Skeletal muscle satellite cell (primary cell): ENCODE results near the gene ATP6V0C. TPM values are rescaled to one million over a fixed set of nuclear protein-coding genes. Genes with fewer than 3 reads are reported as not detected.
A peak's percentile ranks its signal among the peaks of the same experiment; 100 is the strongest.

Source experiments
- H3K27me3 ChIP-seq: 2 replicates; pipeline ENCODE4 v1.7.0; 2013; ENCODE audit warnings: low read length; ENCODE audit not compliant: control insufficient read depth, insufficient read depth
- H3K36me3 ChIP-seq: 2 replicates; pipeline ENCODE4 v1.7.0; 2013; ENCODE audit warnings: mild to moderate bottlenecking, control low read depth, low read length; ENCODE audit not compliant: insufficient read depth
- H3K4me1 ChIP-seq: 2 replicates; pipeline ENCODE4 v1.7.0; 2013; ENCODE audit warnings: low read length; ENCODE audit not compliant: control insufficient read depth, insufficient read depth
- H3K4me2 ChIP-seq: 2 replicates; pipeline ENCODE4 v1.7.0; 2013; ENCODE audit warnings: mild to moderate bottlenecking, low read length
- H3K4me3 ChIP-seq: 2 replicates; pipeline ENCODE4 v1.7.0; 2013; ENCODE audit warnings: low read length
- H3K9ac ChIP-seq: 2 replicates; pipeline ENCODE4 v1.7.0; 2013; ENCODE audit warnings: mild to moderate bottlenecking, low read depth, low read length, moderate library complexity
- H3K9me3 ChIP-seq: replicated peaks from 2 replicates; pipeline ENCODE4 v1.7.0; 2013; ENCODE audit warnings: mild to moderate bottlenecking, control low read depth, low read length
- total RNA-seq: library from RNA; depleted of rRNA; stranded (reverse); fragments of >200 nt; gene quantifications from 2 replicates; pipeline ENCODE4 v1.2.3, GENCODE V29; 2012; rRNA removed

The ATP6V0C gene
- total RNA-seq: 32.4 and 40.8 TPM in 2 replicates

GRCh38 chr16:2513405-2514332 is at the start of gene ATP6V0C:
Gene ATP6V0C (plus strand): TSS chr16:2513952. CDS start chr16:2514104, 152 bp downstream.
- peaks cover 4% of the 10 kb centered on the region for H3K36me3 ChIP-seq
- peak within 1 kb of the TSS; percentile 93 for H3K9ac ChIP-seq
- H3K4me1 ChIP-seq: peaks cover 48% of the 10 kb centered on the region
- H3K4me2 ChIP-seq: peak within 1 kb of the TSS; percentile 99
- no peaks in the 10 kb centered on the region for H3K9me3 ChIP-seq
- H3K4me3 ChIP-seq: peak within 1 kb of the TSS; percentile 90
- no peaks in the 10 kb centered on the region for H3K27me3 ChIP-seq

- H3K4me2 ChIP-seq: no peak overlapping the region
- H3K4me3 ChIP-seq: no peak overlapping the region
- no peak overlapping the region for H3K9ac ChIP-seq
- H3K27me3 ChIP-seq: no peaks in the 10 kb centered on the region
- H3K36me3 ChIP-seq: no peaks in the 10 kb centered on the region
- peaks cover 35% of the 10 kb centered on the region for H3K4me1 ChIP-seq
- no peaks in the 10 kb centered on the region for H3K9me3 ChIP-seq
These were observed 49.4 kb upstream of the ATP6V0C start for GRCh38 chr16:2464333-2464732.

GRCh38 chr16:2465653-2466415 is 47.9 kb upstream of the ATP6V0C start:
- Histone ChIP-seq H3K36me3 (no peaks in the 10 kb centered on the region), H3K9ac (no peak overlapping the region), H3K4me3 (no peak overlapping the region), H3K4me2 (no peak overlapping the region), H3K9me3 (no peaks in the 10 kb centered on the region), H3K4me1 (peaks cover 24% of the 10 kb centered on the region), H3K27me3 (peaks cover 9% of the 10 kb centered on the region)

- Histone ChIP-seq H3K4me3 (peak overlapping the region; percentile 69), H3K9ac (peak overlapping the region; percentile 57), H3K27me3 (peaks cover 13% of the 10 kb centered on the region), H3K4me2 (peak overlapping the region; percentile 84), H3K36me3 (no peaks in the 10 kb centered on the region), H3K4me1 (peaks cover 30% of the 10 kb centered on the region), H3K9me3 (no peaks in the 10 kb centered on the region)
These were observed 46.9 kb upstream of the ATP6V0C start for GRCh38 chr16:2466667-2467527.

GRCh38 chr16:2467528-2468232 is 46.1 kb upstream of the ATP6V0C start:
- peak overlapping the region; percentile 84 for H3K4me2 ChIP-seq
- H3K9me3 ChIP-seq: no peaks in the 10 kb centered on the region
- no peaks in the 10 kb centered on the region for H3K36me3 ChIP-seq
- peak overlapping the region; percentile 69 for H3K4me3 ChIP-seq
- peak overlapping the region; percentile 71 for H3K9ac ChIP-seq
- peaks cover 19% of the 10 kb centered on the region for H3K27me3 ChIP-seq
- peaks cover 36% of the 10 kb centered on the region for H3K4me1 ChIP-seq

- Histone ChIP-seq H3K9me3 (no peaks in the 10 kb centered on the region), H3K4me2 (peak overlapping the region; percentile 84), H3K27me3 (peaks cover 19% of the 10 kb centered on the region), H3K9ac (peak overlapping the region; percentile 71), H3K4me1 (peaks cover 36% of the 10 kb centered on the region), H3K36me3 (no peaks in the 10 kb centered on the region), H3K4me3 (peak overlapping the region; percentile 69)
These were observed 45.5 kb upstream of the ATP6V0C start for GRCh38 chr16:2468233-2468724.

- Histone ChIP-seq H3K9ac (no peak overlapping the region), H3K4me2 (peak overlapping the region; percentile 84), H3K4me1 (peaks cover 40% of the 10 kb centered on the region), H3K36me3 (no peaks in the 10 kb centered on the region), H3K4me3 (no peak overlapping the region), H3K27me3 (peaks cover 19% of the 10 kb centered on the region), H3K9me3 (no peaks in the 10 kb centered on the region)
These were observed 44.9 kb upstream of the ATP6V0C start for GRCh38 chr16:2468725-2469398.

GRCh38 chr16:2469399-2470233 is 44.1 kb upstream of the ATP6V0C start:
- Histone ChIP-seq H3K4me3 (no peak overlapping the region), H3K36me3 (no peaks in the 10 kb centered on the region), H3K27me3 (peaks cover 19% of the 10 kb centered on the region), H3K4me1 (peaks cover 47% of the 10 kb centered on the region), H3K9me3 (no peaks in the 10 kb centered on the region), H3K9ac (no peak overlapping the region), H3K4me2 (no peak overlapping the region)

- Histone ChIP-seq H3K4me2 (no peak overlapping the region), H3K4me1 (peaks cover 47% of the 10 kb centered on the region), H3K9me3 (no peaks in the 10 kb centered on the region), H3K27me3 (peaks cover 19% of the 10 kb centered on the region), H3K9ac (no peak overlapping the region), H3K36me3 (no peaks in the 10 kb centered on the region), H3K4me3 (no peak overlapping the region)
These were observed 43.5 kb upstream of the ATP6V0C start for GRCh38 chr16:2470234-2470601.
